Loucy (cell line): ENCODE data around the gene ZBTB24.
"Not testable (repeated sequence)": the region's sequence is repeated elsewhere in the genome, so short reads cannot be mapped to it uniquely, and the experiment has no call there.

Experiments used
- H2AFZ ChIP-seq: fragments of 200-600 bp; sonication (generic); 2 replicates; pipeline ENCODE4 v1.6.0; 2016; ENCODE audit warnings: antibody characterized with exemption, mild to moderate bottlenecking, low read length, moderate library complexity
- H3F3A ChIP-seq: fragments of 200-600 bp; 2 replicates; pipeline ENCODE4 v1.6.0; 2016; ENCODE audit warnings: antibody characterized with exemption, low read depth, mild to moderate bottlenecking
- H3K27me3 ChIP-seq: fragments of 200-600 bp; sonication (generic); 2 replicates; pipeline ENCODE4 v1.6.1; 2014; ENCODE audit warnings: low read length, mild to moderate bottlenecking; ENCODE audit not compliant: insufficient read depth, poor library complexity, severe bottlenecking
- H3K36me3 ChIP-seq: fragments of 200-600 bp; sonication (generic); 2 replicates; pipeline ENCODE4 v1.6.1; 2016; ENCODE audit warnings: low read length; ENCODE audit not compliant: insufficient read depth
- H3K4me1 ChIP-seq: fragments of 200-600 bp; sonication (generic); 2 replicates; pipeline ENCODE4 v1.5.1; 2014; ENCODE audit warnings: low read length, mild to moderate bottlenecking; ENCODE audit not compliant: insufficient read depth, poor library complexity, severe bottlenecking
- H3K4me2 ChIP-seq: fragments of 200-600 bp; sonication (generic); 2 replicates; pipeline ENCODE4 v1.6.0; 2014; ENCODE audit warnings: antibody characterized with exemption, low read length, low read depth, mild to moderate bottlenecking; ENCODE audit not compliant: poor library complexity, severe bottlenecking
- H3K4me3 ChIP-seq: fragments of 200-600 bp; sonication (generic); 2 replicates; pipeline ENCODE4 v1.5.1; 2014; ENCODE audit warnings: low read length, mild to moderate bottlenecking, mixed read lengths; ENCODE audit not compliant: poor library complexity, severe bottlenecking
- H3K79me2 ChIP-seq: fragments of 200-600 bp; sonication (generic); 2 replicates; pipeline ENCODE4 v1.6.1; 2014; ENCODE audit warnings: low read length; ENCODE audit not compliant: insufficient read depth
- H3K9ac ChIP-seq: fragments of 200-600 bp; sonication (generic); 2 replicates; pipeline ENCODE4 v1.6.0; 2014; ENCODE audit warnings: mild to moderate bottlenecking, low read depth, low read length, moderate library complexity; ENCODE audit not compliant: poor library complexity, severe bottlenecking
- H3K9me2 ChIP-seq: fragments of 200-600 bp; sonication (generic); replicated peaks from 2 replicates; pipeline ENCODE4 v1.6.1; 2016; ENCODE audit warnings: low read depth, low read length, mixed read lengths
- H3K9me3 ChIP-seq: fragments of 200-600 bp; sonication (generic); 2 replicates; pipeline ENCODE4 v1.6.1; 2014; ENCODE audit warnings: mild to moderate bottlenecking, antibody characterized with exemption, low read length, low read depth; ENCODE audit not compliant: insufficient read depth
- H4K20me1 ChIP-seq: fragments of 200-600 bp; sonication (generic); 2 replicates; pipeline ENCODE4 v1.6.0; 2014; ENCODE audit warnings: antibody characterized with exemption, low read length, mild to moderate bottlenecking; ENCODE audit not compliant: insufficient read depth, poor library complexity, severe bottlenecking
- CTCF ChIP-seq: fragments of 200-600 bp; sonication (generic); conservative IDR thresholded peaks from 2 replicates; pipeline ENCODE4 v1.5.1; 2014; ENCODE audit warnings: mild to moderate bottlenecking, antibody characterized with exemption, low read length
- EZH2phosphoT487 ChIP-seq: fragments of 200-600 bp; IDR thresholded peaks from 2 replicates; pipeline ENCODE4 v1.6.1; 2018; ENCODE audit warnings: antibody characterized with exemption, mild to moderate bottlenecking, moderate library complexity, borderline replicate concordance

ZBTB24 gene

GRCh38 chr6:109466212-109466923, 16.7 kb downstream of the ZBTB24 start:
- Histone ChIP-seq H3K9ac (no peak overlapping the region), H3K4me2 (no peak overlapping the region), H3K9me2 (no peaks in the 10 kb centered on the region), H3K36me3 (peaks cover 62% of the 10 kb centered on the region), H3K4me3 (no peak overlapping the region), H3K4me1 (no peaks in the 10 kb centered on the region), H3F3A (no peaks in the 10 kb centered on the region), H3K79me2 (peaks cover 22% of the 10 kb centered on the region; the same call in 1 of the 2 replicates), H3K27me3 (no peaks in the 10 kb centered on the region), H4K20me1 (no peaks in the 10 kb centered on the region), H3K9me3 (no peaks in the 10 kb centered on the region), H2AFZ (no peak overlapping the region)
- TF ChIP-seq EZH2phosphoT487 (no peak), CTCF (no peak)

GRCh38 chr6:109465772-109466171, 17.2 kb downstream of the ZBTB24 start:
- TF ChIP-seq EZH2phosphoT487, result no peak
- no peak for TF ChIP-seq CTCF
- Histone ChIP-seq H3K27me3 (no peaks in the 10 kb centered on the region), H3K4me1 (no peaks in the 10 kb centered on the region), H3K4me2 (no peak overlapping the region), H3K9ac (no peak overlapping the region), H3K9me3 (no peaks in the 10 kb centered on the region), H3K9me2 (no peaks in the 10 kb centered on the region), H2AFZ (no peak overlapping the region), H3K79me2 (peaks cover 17% of the 10 kb centered on the region; the same call in 1 of the 2 replicates), H3K4me3 (no peak overlapping the region), H4K20me1 (no peaks in the 10 kb centered on the region), H3K36me3 (peaks cover 59% of the 10 kb centered on the region), H3F3A (no peaks in the 10 kb centered on the region)

GRCh38 chr6:109461733-109462526, 21.1 kb downstream of the ZBTB24 start:
- no peaks in the 10 kb centered on the region for H4K20me1 ChIP-seq
- peaks cover 42% of the 10 kb centered on the region for H3K36me3 ChIP-seq
- H3K79me2 ChIP-seq, result peaks cover 13% of the 10 kb centered on the region; the same call in 1 of the 2 replicates
- no peak overlapping the region for H3K4me2 ChIP-seq
- no peaks in the 10 kb centered on the region for H3K9me2 ChIP-seq
- no peak overlapping the region for H3K9ac ChIP-seq
- H3K4me3 ChIP-seq, result no peak overlapping the region
- H3K4me1 ChIP-seq, result peaks cover 16% of the 10 kb centered on the region
- TF ChIP-seq CTCF (no peak), EZH2phosphoT487 (no peak)
- no peaks in the 10 kb centered on the region for H3K9me3 ChIP-seq
- H3F3A ChIP-seq, result peaks cover 7% of the 10 kb centered on the region; the same call in 1 of the 2 replicates
- no peaks in the 10 kb centered on the region for H3K27me3 ChIP-seq
- H2AFZ ChIP-seq, result no peak overlapping the region

- not testable (repeated sequence) for H3K4me2 ChIP-seq, H3K27me3 ChIP-seq, H4K20me1 ChIP-seq, H3K4me3 ChIP-seq, H3K9ac ChIP-seq, H3K9me2 ChIP-seq, H3K9me3 ChIP-seq, H2AFZ ChIP-seq
- Histone ChIP-seq H3K79me2 (peaks cover 19% of the 10 kb centered on the region; the same call in 1 of the 2 replicates), H3K4me1 (peaks cover 23% of the 10 kb centered on the region), H3K36me3 (peaks cover 36% of the 10 kb centered on the region), H3F3A (peaks cover 12% of the 10 kb centered on the region; the same call in 1 of the 2 replicates)
Observed at GRCh38 chr6:109461205-109461604, 21.8 kb downstream of the ZBTB24 start.
